Islet of Langerhans (tissue), 1 donor: ENCODE measurements around the gene CDH13.

Experiments
- FAIRE-seq: peaks from one replicate; lab custom pipeline; 2011; peaks lifted over from hg19 to GRCh38; lab: Jason Lieb, UNC

The CDH13 gene

GRCh38 chr16:82792693-82793092 lies 165.9 kb downstream of the CDH13 start:
- no peak for FAIRE-seq

DNA sequence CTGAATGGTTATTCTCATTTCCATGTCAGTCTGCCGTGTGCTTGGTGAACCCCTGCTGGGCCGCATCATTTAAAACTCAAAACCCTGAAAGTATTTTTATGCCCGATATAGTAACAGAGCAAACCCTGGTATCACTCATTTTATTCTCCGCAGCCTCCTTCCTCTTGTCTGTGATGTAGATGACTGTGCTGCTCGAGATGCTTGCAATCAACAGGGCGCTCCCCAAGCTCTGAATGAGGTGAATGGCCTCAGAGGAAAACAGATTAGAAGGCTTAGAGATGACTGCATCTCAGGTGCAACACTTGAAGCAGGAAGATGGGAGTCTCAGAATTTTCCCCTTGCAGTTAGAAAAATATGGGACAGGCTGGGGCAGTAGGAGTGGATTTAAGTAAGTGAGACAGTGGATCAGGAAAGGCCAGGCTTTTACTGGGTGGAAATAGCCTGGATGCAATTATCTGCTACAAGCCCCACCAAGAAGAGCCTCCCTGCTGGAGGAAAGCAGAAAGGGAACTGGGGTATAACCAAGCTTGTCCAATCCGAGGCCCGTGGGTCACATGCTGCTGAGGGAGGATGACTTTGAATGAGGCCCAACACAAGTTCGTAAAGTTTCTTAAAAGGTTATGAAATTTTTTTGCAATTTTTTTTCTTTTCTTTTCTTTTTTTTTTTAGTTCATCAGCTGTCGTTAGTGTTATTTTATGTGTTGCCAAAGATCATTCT lies 166.9 kb downstream of the CDH13 start:
- no peak for FAIRE-seq

DNA sequence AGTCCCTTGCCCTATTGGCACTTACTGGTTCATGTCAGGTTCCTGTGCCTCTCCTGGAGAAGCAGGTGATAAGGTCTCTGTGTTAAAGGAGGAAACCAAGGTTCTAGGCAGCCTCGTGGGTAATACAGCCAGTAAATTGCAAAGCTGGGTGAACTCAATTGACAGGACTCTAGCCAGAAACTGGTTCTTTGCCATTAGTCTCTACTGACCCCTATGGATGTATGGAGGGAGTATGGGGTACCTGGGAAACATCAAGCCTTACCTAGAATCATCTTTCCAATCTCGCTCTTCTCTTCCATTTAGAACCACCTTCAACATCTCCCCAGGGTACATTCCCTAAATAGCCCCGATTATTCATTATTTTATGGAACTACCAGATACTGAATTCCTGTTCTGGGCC lies 169.3 kb downstream of the CDH13 start:
- FAIRE-seq, result no peak

- FAIRE-seq, result no peak
Observed at GRCh38 chr16:82801361-82801760, 174.6 kb downstream of the CDH13 start.

DNA sequence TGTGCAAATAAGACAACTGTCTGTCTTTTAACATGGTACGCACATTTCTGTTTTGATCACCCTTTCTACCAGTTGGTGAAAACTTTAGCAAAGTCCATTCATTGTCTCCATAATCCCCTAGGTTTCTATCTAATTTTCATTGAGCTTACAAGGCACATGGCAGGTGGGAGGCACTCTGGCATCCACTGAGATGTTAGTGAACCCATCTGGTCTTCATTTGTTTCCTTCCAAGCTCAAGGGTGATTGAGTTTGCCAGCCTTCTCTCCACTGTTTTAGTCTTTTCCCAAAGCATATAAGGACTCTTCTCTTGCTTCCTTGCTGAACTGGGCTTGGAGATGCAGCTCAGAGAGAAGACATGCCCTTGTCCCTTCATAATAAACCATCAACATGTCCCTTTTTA lies 179.1 kb downstream of the CDH13 start:
- no peak for FAIRE-seq

DNA sequence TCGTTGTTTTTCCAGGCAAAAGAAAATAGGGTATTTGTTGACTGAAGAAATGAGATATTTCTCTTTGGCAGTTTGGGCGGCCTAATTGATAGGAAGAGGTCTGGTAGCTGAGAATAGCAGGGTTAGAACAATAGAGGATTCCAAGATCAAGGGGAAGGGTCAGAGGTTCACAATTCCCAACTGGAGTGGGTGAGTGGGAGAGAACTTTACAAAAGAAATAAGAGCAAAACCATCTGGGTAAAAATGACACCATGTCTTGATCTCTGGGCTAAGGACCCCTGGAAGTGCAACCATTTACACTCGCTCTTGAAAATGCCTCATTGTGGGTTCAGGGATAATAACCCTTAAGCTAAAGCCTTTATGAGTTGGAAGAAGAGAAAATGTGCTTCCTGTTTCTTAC lies 180.5 kb downstream of the CDH13 start:
- no peak for FAIRE-seq

- no peak for FAIRE-seq
Observed at GRCh38 chr16:82808036-82808435, 181.3 kb downstream of the CDH13 start.

DNA sequence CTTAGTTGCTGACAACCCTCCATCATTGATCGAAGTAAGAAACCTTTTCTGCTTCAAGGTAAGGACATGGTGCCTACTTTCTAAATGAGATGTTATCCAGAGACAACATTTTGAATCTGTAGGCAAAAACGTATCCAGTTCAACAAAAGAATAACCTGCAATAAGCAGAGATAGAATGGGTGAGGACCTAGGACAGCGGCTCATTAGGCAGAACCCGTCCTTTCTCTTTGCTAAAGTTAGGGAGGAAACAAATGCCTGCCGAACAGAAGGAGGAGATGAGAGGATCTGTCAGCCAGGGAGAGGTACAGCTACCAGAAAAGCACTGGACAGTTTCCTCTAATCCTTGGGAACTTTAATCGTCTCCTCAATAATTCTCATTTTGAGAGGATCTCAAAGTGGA lies 183.3 kb downstream of the CDH13 start:
- FAIRE-seq, result no peak

DNA sequence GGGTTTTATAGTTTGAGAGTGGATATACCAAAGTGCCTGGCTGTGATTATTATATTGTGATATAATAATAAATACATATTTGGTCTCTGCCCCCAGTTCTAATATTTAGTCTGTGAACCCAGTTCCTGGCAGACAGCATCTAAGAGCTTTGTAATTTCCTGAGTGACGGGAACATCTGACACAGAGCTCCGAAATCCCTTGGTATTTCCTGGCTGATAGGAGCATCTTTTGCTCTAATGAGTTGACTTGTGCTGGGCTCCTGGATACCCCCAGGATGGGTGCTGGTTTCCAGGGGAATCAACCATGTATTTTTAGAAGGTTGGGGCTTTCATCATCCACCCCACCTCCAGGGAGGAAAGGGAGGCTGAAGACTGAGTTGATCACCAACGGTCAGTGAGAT lies 187.3 kb downstream of the CDH13 start:
- no peak for FAIRE-seq

- no peak for FAIRE-seq
Observed at GRCh38 chr16:82819286-82819685, 192.5 kb downstream of the CDH13 start.

DNA sequence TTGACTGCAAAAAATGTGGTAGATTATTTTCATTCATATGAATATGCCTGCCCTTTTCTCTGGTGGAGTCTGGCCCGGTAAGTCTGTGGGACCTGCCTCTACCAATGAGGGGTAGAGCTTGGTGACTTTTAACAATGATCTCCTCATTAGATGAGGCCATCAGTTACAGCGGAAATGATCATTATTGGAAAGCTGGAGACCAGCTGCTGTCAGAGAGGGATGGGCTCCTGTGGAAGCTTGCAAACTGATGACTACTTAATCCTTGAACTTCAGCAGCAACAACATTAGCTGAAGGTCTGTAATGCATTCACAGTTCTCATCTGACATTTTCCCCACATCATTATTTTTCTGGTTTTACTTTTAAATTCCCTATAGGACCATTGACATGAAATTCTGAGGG lies 194.1 kb downstream of the CDH13 start:
- no peak for FAIRE-seq

GRCh38 chr16:82824408-82824807 lies 197.6 kb downstream of the CDH13 start:
- no peak for FAIRE-seq

GRCh38 chr16:82829301-82829700 lies 202.5 kb downstream of the CDH13 start:
- no peak for FAIRE-seq

GRCh38 chr16:82830944-82831343 lies 204.2 kb downstream of the CDH13 start:
- FAIRE-seq, result no peak

DNA sequence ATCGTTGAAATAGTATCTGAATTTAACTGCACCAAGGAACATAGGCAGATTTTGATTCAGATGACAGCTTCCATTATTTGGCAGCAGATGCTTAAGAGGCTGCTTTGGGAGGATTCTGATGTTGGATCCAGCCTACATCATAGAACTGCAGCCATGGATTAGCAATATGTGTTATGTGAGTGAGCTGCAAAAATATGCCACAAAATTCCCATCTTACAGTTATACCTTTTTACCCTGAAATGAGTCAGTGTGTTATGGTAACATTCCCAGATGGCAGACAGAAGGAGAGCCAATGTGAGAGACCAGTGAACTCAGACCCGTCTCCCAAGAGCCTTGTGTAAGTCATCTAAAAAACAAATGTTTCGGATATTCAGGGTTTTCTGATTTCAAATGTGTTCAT lies 206.1 kb downstream of the CDH13 start:
- FAIRE-seq, result no peak

GRCh38 chr16:82833378-82833993 lies 206.7 kb downstream of the CDH13 start:
- FAIRE-seq, result no peak

DNA sequence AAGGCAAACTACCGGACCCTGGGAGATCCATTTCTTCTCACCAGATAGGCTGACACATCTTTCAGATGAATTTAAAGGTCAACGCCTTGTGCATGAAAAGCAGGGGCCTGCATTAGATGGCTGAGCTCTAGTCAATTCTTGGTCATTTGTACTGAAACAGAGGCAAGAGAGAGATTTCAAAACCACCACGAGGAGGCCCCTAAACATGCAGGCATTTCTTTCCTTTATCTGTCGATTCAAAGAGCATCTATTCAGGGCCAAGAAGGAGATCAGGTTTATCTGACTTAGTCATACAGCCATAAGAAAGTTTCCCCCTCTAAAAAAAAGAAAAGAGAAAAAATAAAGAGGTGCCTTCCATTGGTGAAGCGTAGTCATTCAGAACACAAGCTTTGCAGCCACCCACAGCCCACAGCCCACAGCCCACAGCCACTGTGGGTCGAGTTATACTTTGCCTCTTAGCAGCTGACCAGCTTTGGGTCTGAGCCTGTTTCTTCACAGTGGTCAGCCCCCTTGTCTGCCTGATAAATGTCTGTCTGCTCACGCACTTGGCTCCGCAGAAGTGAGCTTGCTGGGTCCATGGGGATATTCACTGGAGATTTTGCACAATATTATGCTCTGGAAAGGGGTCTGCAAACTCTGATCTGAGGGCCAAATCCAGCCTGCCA lies 207.5 kb downstream of the CDH13 start:
- no peak for FAIRE-seq

GRCh38 chr16:82835487-82836155 lies 208.9 kb downstream of the CDH13 start:
- no peak for FAIRE-seq

- FAIRE-seq, result no peak
Observed at GRCh38 chr16:82841108-82841507, 214.3 kb downstream of the CDH13 start.

GRCh38 chr16:82843606-82844271 lies 217.0 kb downstream of the CDH13 start:
- no peak for FAIRE-seq

GRCh38 chr16:82845116-82845515 lies 218.3 kb downstream of the CDH13 start:
- no peak for FAIRE-seq

DNA sequence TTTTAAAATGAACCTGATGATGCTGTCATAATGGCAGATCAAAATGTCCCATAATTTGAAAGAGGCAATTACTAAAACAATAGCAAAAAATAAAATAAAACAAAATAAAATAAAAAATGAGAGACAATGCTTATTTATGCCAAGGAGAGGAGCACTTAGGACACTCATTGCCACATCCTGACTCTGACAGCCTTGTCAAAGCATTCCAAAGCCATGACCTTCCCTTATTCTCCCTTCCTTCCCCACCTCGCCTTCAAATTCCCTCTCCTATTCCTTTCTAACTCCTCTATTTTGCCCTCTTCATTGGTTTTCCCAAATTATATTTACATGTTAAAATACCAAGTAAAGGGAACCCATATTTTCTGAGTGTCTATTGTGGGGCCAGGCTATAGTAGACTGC lies 220.0 kb downstream of the CDH13 start:
- no peak for FAIRE-seq

DNA sequence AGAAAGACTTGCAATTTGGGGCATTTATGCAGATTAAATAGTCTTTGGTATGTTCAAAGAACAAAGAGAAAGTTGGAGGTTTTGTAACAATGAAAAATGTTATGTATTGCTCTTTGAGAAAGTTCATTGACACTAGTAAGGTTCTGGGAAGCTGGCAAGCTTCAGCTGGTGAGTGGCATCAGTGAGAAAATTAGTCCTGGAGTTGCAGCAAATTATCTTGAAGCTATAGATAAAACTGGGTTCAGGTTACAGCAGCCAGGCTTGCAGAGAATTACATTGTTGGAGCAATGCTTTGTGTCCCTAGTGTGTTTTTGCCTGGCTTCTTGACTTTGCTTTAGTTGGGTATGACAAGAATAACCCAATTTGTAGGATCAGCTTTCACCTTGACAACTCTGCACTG lies 221.2 kb downstream of the CDH13 start:
- FAIRE-seq, result no peak
